ENCODE measurements around the gene FAXDC2.

The FAXDC2 gene

DNA sequence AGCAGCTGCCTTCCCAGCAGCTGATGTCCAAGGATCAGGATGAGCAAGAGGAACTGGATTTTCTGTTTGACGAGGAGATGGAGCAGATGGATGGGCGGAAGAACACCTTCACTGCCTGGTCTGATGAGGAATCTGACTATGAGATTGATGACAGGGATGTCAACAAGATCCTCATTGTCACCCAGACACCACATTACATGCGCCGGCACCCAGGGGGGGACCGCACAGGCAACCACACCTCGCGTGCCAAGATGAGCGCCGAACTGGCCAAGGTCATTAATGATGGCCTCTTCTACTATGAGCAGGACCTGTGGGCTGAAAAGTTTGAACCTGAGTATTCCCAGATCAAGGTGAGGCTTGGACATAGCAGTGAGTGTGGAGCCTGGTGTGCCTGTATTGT lies 48.4 kb downstream of the FAXDC2 start:
- H3K9me3 ChIP-seq (ENCODE audit: control insufficient read depth, low read length) = no peaks in the 10 kb centered on the region
- no peak overlapping the region for H3K27ac ChIP-seq (ENCODE audit: insufficient read depth, low read length, poor library complexity, severe bottlenecking)
- no peaks in the 10 kb centered on the region for H3K27me3 ChIP-seq (replicated peaks; ENCODE audit: control insufficient read depth, insufficient read depth, low read length, poor library complexity, severe bottlenecking)
- peaks cover 84% of the 10 kb centered on the region for H3K36me3 ChIP-seq (ENCODE audit: control insufficient read depth, insufficient read depth, low read length)
- H3K4me3 ChIP-seq (ENCODE audit: insufficient read depth, low read depth, low read length, poor library complexity, severe bottlenecking) = no peak overlapping the region
- DNase-seq = no peak
- H3K4me1 ChIP-seq (ENCODE audit: control insufficient read depth, insufficient read depth, low read length, poor library complexity, severe bottlenecking) = no peaks in the 10 kb centered on the region

DNA sequence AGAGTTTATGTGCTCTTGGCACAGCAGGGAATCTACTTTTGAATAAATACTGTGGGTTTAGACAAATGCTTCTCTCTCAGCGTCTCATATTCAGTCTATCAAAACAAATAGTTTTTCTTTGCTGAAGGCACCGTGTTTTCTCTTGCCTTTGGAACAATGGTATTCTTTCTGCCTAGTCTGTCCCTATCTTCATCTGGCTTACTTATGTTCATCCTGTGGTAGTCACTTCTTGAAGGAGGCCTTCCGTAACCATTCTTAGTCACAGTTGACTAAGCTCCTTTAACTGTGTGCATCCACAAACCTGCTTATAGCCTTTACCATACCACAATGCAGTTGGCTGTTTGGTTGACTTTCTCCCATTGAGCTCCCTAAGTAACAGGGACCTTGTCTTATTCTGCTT lies 49.3 kb downstream of the FAXDC2 start:
- Histone ChIP-seq H3K4me1 (ENCODE audit: control insufficient read depth, insufficient read depth, low read length, poor library complexity, severe bottlenecking) (no peaks in the 10 kb centered on the region), H3K9me3 (ENCODE audit: control insufficient read depth, low read length) (no peaks in the 10 kb centered on the region), H3K4me3 (ENCODE audit: insufficient read depth, low read depth, low read length, poor library complexity, severe bottlenecking) (no peak overlapping the region), H3K36me3 (ENCODE audit: control insufficient read depth, insufficient read depth, low read length) (peaks cover 89% of the 10 kb centered on the region), H3K27me3 (replicated peaks; ENCODE audit: control insufficient read depth, insufficient read depth, low read length, poor library complexity, severe bottlenecking) (no peaks in the 10 kb centered on the region), H3K27ac (ENCODE audit: insufficient read depth, low read length, poor library complexity, severe bottlenecking) (no peak overlapping the region)
- DNase-seq = no peak

DNA sequence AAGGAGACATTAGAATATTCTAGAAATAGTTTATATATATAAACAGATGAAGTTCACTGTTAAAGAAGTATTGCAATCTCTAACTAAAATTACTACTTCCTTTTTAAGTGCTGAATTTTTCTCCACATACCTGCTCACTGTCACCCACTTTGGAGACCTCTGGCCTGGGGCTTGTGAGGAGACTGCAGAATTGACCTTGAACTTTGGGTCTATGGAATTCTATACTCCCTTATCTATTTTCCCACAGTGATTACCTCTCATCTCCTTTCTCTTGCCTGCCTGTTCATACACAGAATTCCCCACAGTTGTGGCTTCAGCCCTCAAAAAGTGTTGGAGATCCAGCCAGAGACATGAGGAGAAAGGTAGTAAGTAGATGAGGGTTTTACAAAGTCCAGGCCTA lies 49.8 kb downstream of the FAXDC2 start:
- DNase-seq = no peak
- Histone ChIP-seq H3K27ac (ENCODE audit: insufficient read depth, low read length, poor library complexity, severe bottlenecking) (no peak overlapping the region), H3K9me3 (ENCODE audit: control insufficient read depth, low read length) (no peaks in the 10 kb centered on the region), H3K36me3 (ENCODE audit: control insufficient read depth, insufficient read depth, low read length) (peaks cover 84% of the 10 kb centered on the region), H3K4me1 (ENCODE audit: control insufficient read depth, insufficient read depth, low read length, poor library complexity, severe bottlenecking) (no peaks in the 10 kb centered on the region), H3K4me3 (ENCODE audit: insufficient read depth, low read depth, low read length, poor library complexity, severe bottlenecking) (no peak overlapping the region), H3K27me3 (replicated peaks; ENCODE audit: control insufficient read depth, insufficient read depth, low read length, poor library complexity, severe bottlenecking) (no peaks in the 10 kb centered on the region)

DNA sequence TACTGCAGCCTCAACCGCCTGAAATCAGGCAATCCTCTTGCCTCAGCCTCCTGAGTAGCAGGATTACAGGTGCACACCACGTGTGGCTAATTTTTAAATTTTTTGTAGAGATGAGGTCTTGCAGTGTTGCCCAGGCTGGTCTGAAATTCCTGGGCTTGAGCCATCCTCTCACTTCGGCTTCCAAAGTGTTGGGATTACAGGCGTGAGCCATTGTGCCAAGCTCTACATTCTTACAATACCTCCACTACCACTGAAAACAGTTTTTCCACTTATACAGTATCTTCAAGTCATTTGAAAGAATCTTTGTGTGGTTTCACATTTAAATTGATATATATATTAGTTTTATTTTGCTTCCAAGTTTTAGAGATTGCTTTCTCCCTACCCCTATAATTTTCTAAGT lies 52.6 kb downstream of the FAXDC2 start:
- Histone ChIP-seq H3K4me1 (ENCODE audit: control insufficient read depth, insufficient read depth, low read length, poor library complexity, severe bottlenecking) (no peaks in the 10 kb centered on the region), H3K27ac (ENCODE audit: insufficient read depth, low read length, poor library complexity, severe bottlenecking) (no peak overlapping the region), H3K4me3 (ENCODE audit: insufficient read depth, low read depth, low read length, poor library complexity, severe bottlenecking) (no peak overlapping the region), H3K27me3 (replicated peaks; ENCODE audit: control insufficient read depth, insufficient read depth, low read length, poor library complexity, severe bottlenecking) (no peaks in the 10 kb centered on the region), H3K36me3 (ENCODE audit: control insufficient read depth, insufficient read depth, low read length) (peaks cover 84% of the 10 kb centered on the region), H3K9me3 (ENCODE audit: control insufficient read depth, low read length) (no peaks in the 10 kb centered on the region)
- no peak for DNase-seq

DNA sequence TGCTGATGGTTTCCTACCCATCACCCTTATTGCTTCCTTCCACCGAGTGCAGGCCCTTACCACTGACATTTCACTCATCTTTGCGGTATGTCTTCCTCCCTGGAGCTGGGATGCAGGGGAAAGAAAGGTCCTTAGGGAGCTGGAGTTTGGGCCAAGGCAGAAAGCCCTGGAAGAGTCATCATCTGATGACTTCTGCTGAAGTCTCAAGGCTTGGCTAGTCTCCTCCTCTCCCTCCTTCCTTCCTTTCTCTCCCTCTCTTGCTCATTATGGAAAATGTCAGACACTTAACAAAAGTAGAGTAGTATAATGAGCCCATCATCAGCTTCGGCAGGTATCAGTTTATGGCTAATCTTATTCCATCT lies 55.2 kb downstream of the FAXDC2 start:
- Histone ChIP-seq H3K27ac (ENCODE audit: insufficient read depth, low read length, poor library complexity, severe bottlenecking) (no peak overlapping the region), H3K36me3 (ENCODE audit: control insufficient read depth, insufficient read depth, low read length) (peaks cover 77% of the 10 kb centered on the region), H3K9me3 (ENCODE audit: control insufficient read depth, low read length) (no peaks in the 10 kb centered on the region)

DNA sequence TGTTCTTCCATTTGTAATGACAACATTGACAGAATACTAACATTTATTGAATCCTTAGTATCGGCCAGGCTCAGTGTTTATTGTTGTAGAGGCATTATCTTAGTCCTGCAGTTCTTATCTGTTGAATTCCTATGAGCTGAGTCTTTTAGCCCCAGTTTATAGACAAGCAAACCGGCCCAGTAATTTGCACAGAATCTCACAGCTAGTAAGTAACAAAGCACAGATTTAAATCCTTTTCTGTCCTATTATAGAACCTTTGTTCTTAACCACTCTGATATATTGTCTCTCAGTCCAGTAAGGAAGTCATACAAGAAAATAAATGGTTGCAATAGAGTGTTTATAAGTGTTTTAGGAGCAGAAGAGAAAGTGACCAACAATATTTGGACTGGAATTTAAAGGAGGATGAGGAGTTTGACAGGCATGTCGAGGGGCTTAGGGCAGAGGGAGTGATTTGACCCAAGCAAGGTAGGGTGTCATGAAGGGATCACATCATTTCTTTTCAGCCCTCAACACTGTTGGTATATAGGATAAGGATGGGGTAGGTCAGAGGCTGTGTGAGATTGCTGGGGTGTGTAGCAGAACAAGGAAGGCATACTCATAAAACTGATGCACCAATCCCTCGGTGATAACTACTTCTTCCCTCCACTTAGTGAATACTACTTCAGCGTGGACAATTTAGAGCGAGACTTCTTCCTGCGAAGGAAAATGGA lies 55.7 kb downstream of the FAXDC2 start:
- H3K9me3 ChIP-seq (ENCODE audit: control insufficient read depth, low read length) = no peaks in the 10 kb centered on the region
- H3K4me1 ChIP-seq (ENCODE audit: control insufficient read depth, insufficient read depth, low read length, poor library complexity, severe bottlenecking) = no peaks in the 10 kb centered on the region
- H3K27ac ChIP-seq (ENCODE audit: insufficient read depth, low read length, poor library complexity, severe bottlenecking) = no peak overlapping the region
- H3K27me3 ChIP-seq (replicated peaks; ENCODE audit: control insufficient read depth, insufficient read depth, low read length, poor library complexity, severe bottlenecking) = no peaks in the 10 kb centered on the region
- peaks cover 75% of the 10 kb centered on the region for H3K36me3 ChIP-seq (ENCODE audit: control insufficient read depth, insufficient read depth, low read length)
- H3K4me3 ChIP-seq (ENCODE audit: insufficient read depth, low read depth, low read length, poor library complexity, severe bottlenecking) = no peak overlapping the region
- no peak for DNase-seq

More for the DNA sequence above, 55.2 kb downstream of the FAXDC2 start:
- no peak for DNase-seq
- no peaks in the 10 kb centered on the region for H3K4me1 ChIP-seq (ENCODE audit: control insufficient read depth, insufficient read depth, low read length, poor library complexity, severe bottlenecking)
- H3K27me3 ChIP-seq (replicated peaks; ENCODE audit: control insufficient read depth, insufficient read depth, low read length, poor library complexity, severe bottlenecking) = no peaks in the 10 kb centered on the region
- H3K4me3 ChIP-seq (ENCODE audit: insufficient read depth, low read depth, low read length, poor library complexity, severe bottlenecking) = no peak overlapping the region

DNA sequence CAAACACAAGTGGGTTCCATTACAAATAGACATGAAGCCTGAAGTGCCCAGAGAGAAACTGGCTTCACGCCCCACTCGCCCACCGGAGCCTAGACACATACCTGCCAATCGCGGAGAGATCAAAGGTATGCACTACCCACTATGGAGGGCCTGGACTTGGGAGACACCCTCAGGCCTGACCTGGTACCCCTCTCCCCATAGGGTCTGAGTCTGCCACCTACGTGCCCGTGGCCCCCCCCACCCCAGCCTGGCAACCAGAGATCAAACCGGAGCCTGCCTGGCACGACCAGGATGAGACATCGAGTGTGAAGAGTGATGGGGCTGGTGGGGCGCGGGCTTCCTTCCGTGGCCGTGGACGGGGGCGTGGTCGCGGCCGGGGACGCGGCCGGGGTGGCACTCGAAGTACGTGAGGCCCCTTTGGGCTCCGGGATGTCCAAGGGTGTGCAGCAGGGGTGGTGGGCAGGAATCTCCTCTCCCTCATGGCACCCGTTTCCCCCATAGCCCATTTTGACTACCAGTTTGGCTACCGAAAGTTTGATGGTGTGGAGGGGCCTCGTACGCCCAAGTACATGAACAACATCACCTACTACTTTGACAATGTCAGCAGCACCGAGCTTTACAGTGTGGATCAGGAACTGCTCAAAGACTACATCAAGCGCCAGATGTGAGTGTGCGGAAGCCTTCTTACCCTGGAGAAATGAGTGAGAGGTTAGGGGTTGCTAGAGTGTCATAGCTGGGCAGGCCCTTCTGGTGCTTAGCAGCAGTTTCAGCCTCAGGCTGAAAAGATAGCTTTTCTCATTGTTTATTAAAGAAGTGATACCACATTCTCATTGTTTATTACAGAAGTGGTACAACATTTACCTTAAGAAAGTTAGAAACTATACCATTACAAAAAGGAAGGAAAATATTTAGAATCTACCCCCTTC lies 56.5 kb downstream of the FAXDC2 start:
- Histone ChIP-seq H3K36me3 (ENCODE audit: control insufficient read depth, insufficient read depth, low read length) (peaks cover 67% of the 10 kb centered on the region), H3K9me3 (ENCODE audit: control insufficient read depth, low read length) (no peaks in the 10 kb centered on the region), H3K4me3 (ENCODE audit: insufficient read depth, low read depth, low read length, poor library complexity, severe bottlenecking) (no peak overlapping the region), H3K4me1 (ENCODE audit: control insufficient read depth, insufficient read depth, low read length, poor library complexity, severe bottlenecking) (no peaks in the 10 kb centered on the region), H3K27ac (ENCODE audit: insufficient read depth, low read length, poor library complexity, severe bottlenecking) (no peak overlapping the region), H3K27me3 (replicated peaks; ENCODE audit: control insufficient read depth, insufficient read depth, low read length, poor library complexity, severe bottlenecking) (no peaks in the 10 kb centered on the region)
- no peak for DNase-seq

DNA sequence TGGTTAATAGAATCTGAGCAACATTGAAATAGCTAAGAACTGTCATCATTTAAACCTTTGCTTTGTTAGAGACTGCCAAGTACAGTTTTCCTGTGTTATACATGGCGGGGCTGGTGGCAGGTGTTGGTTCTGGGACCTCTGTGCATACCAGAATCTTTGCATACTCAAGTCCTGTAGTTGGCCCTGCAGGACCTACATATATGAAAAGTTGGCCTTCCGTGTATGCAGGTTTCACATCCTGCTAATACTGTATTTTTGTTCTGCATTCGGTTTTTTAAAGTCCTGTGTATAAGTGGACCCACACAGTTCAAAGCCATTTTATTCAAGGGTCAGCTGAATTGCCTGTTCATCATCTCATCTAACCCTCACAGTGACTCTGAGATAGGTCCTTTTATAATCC lies 58.9 kb downstream of the FAXDC2 start:
- no peak for DNase-seq
- H3K27ac ChIP-seq (ENCODE audit: insufficient read depth, low read length, poor library complexity, severe bottlenecking) = no peak overlapping the region
- peaks cover 53% of the 10 kb centered on the region for H3K36me3 ChIP-seq (ENCODE audit: control insufficient read depth, insufficient read depth, low read length)

DNA sequence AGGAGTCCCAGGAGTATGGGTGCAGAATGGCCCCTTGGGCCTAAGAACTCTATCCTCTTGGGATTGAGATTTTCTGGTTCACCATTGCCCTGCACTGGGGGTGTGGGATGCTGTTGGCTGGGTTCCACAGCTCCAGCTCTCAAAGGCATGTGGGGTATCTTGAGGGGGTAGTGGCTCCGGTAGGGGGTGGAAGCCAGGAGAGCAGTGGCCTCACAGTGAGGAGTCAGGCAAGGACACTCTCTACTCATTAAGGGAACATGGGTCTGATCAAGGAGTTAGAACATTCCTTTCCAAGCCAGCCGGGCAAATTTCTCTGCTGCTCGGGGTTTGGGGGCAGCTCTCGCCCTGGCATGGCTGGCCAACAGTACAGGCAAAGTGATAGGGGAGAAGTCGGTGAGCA lies 62.2 kb downstream of the FAXDC2 start:
- no peaks in the 10 kb centered on the region for H3K9me3 ChIP-seq (ENCODE audit: control insufficient read depth, low read length)
- no peak for DNase-seq
- no peak overlapping the region for H3K27ac ChIP-seq (ENCODE audit: insufficient read depth, low read length, poor library complexity, severe bottlenecking)
- no peaks in the 10 kb centered on the region for H3K27me3 ChIP-seq (replicated peaks; ENCODE audit: control insufficient read depth, insufficient read depth, low read length, poor library complexity, severe bottlenecking)
- peaks cover 26% of the 10 kb centered on the region for H3K36me3 ChIP-seq (ENCODE audit: control insufficient read depth, insufficient read depth, low read length)
- H3K4me3 ChIP-seq (ENCODE audit: insufficient read depth, low read depth, low read length, poor library complexity, severe bottlenecking) = no peak overlapping the region
- H3K4me1 ChIP-seq (ENCODE audit: control insufficient read depth, insufficient read depth, low read length, poor library complexity, severe bottlenecking) = peaks cover 21% of the 10 kb centered on the region

More for the DNA sequence above, 58.9 kb downstream of the FAXDC2 start:
- no peak overlapping the region for H3K4me3 ChIP-seq (ENCODE audit: insufficient read depth, low read depth, low read length, poor library complexity, severe bottlenecking)
- H3K27me3 ChIP-seq (replicated peaks; ENCODE audit: control insufficient read depth, insufficient read depth, low read length, poor library complexity, severe bottlenecking) = no peaks in the 10 kb centered on the region
- H3K9me3 ChIP-seq (ENCODE audit: control insufficient read depth, low read length) = no peaks in the 10 kb centered on the region
- peaks cover 13% of the 10 kb centered on the region for H3K4me1 ChIP-seq (ENCODE audit: control insufficient read depth, insufficient read depth, low read length, poor library complexity, severe bottlenecking)

DNA sequence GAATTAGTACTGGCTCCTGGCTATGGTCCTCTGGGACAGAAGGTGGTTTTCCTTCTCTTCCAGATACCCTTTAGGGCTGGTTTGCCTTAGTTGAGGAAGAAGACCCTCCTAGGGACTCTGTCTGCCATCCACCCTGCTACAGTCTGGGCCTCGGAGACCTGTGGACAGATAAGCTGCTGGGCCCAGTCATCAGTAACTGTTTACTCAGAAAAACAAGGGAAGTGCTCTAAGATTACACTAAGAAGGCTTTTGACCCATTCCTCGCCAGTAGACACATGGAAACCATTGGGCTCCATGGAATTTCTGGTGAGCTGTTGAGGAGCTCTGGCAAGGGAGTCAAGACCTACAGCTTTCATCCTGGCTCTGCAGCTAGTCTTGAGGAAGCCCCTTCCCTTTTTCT lies 64.0 kb downstream of the FAXDC2 start:
- Histone ChIP-seq H3K4me1 (ENCODE audit: control insufficient read depth, insufficient read depth, low read length, poor library complexity, severe bottlenecking) (peaks cover 37% of the 10 kb centered on the region), H3K27ac (ENCODE audit: insufficient read depth, low read length, poor library complexity, severe bottlenecking) (no peak overlapping the region)

More for the DNA sequence above, 64.0 kb downstream of the FAXDC2 start:
- Histone ChIP-seq H3K27me3 (replicated peaks; ENCODE audit: control insufficient read depth, insufficient read depth, low read length, poor library complexity, severe bottlenecking) (no peaks in the 10 kb centered on the region), H3K36me3 (ENCODE audit: control insufficient read depth, insufficient read depth, low read length) (peaks cover 8% of the 10 kb centered on the region), H3K4me3 (ENCODE audit: insufficient read depth, low read depth, low read length, poor library complexity, severe bottlenecking) (no peak overlapping the region), H3K9me3 (ENCODE audit: control insufficient read depth, low read length) (no peaks in the 10 kb centered on the region)
- no peak for DNase-seq

Measured in effector memory CD4-positive, alpha-beta T cell (primary cell).